Measurements from ENCODE around the gene SSBP2. TPM values are rescaled to one million over a fixed set of nuclear protein-coding genes. Genes with fewer than 3 reads are reported as not detected.
A peak's percentile ranks its signal among the peaks of the same experiment; 100 is the strongest.
"Not testable (repeated sequence)": the region's sequence is repeated elsewhere in the genome, so short reads cannot be mapped to it uniquely, and the experiment has no call there.

The SSBP2 gene
- total RNA-seq, 1 donor from 2014 or later, result 9.4 TPM

GRCh38 chr5:81679885-81680284, 71.0 kb downstream of the SSBP2 start:
- DNase-seq (ENCODE audit: extremely low read depth, low read depth, low spot score), result no peak

GRCh38 chr5:81675420-81675819, 75.5 kb downstream of the SSBP2 start:
- DNase-seq (ENCODE audit: extremely low read depth, low read depth, low spot score), result no peak

- DNase-seq (ENCODE audit: extremely low read depth, low read depth, low spot score), result no peak
These were observed 85.1 kb downstream of the SSBP2 start for GRCh38 chr5:81665795-81666194.

GRCh38 chr5:81660624-81661023, 90.3 kb downstream of the SSBP2 start:
- DNase-seq (ENCODE audit: extremely low read depth, low read depth, low spot score), result not testable (repeated sequence)

GRCh38 chr5:81657386-81657785, 93.5 kb downstream of the SSBP2 start:
- no peak for DNase-seq (ENCODE audit: extremely low read depth, low read depth, low spot score)

GRCh38 chr5:81656783-81657182, 94.1 kb downstream of the SSBP2 start:
- no peak for DNase-seq (ENCODE audit: extremely low read depth, low read depth, low spot score)

- DNase-seq (ENCODE audit: extremely low read depth, low read depth, low spot score), result no peak
These were observed 99.9 kb downstream of the SSBP2 start for GRCh38 chr5:81650987-81651386.

- no peak for DNase-seq (ENCODE audit: extremely low read depth, low read depth, low spot score)
These were observed 104.4 kb downstream of the SSBP2 start for GRCh38 chr5:81646469-81646995.

- no peak for DNase-seq (ENCODE audit: extremely low read depth, low read depth, low spot score)
These were observed 108.7 kb downstream of the SSBP2 start for GRCh38 chr5:81642210-81642609.

- DNase-seq (ENCODE audit: extremely low read depth, low read depth, low spot score), result no peak
These were observed 111.3 kb downstream of the SSBP2 start for GRCh38 chr5:81639556-81639955.

GRCh38 chr5:81638471-81638870, 112.4 kb downstream of the SSBP2 start:
- no peak for DNase-seq (ENCODE audit: extremely low read depth, low read depth, low spot score)

GRCh38 chr5:81633891-81634290, 117.0 kb downstream of the SSBP2 start:
- DNase-seq (ENCODE audit: extremely low read depth, low read depth, low spot score), result no peak

- DNase-seq (ENCODE audit: extremely low read depth, low read depth, low spot score), result no peak
These were observed 117.4 kb downstream of the SSBP2 start for GRCh38 chr5:81633471-81633870.

- no peak for DNase-seq (ENCODE audit: extremely low read depth, low read depth, low spot score)
These were observed 118.2 kb downstream of the SSBP2 start for GRCh38 chr5:81632679-81633078.

GRCh38 chr5:81631621-81632020, 119.3 kb downstream of the SSBP2 start:
- no peak for DNase-seq (ENCODE audit: extremely low read depth, low read depth, low spot score)

- no peak for DNase-seq (ENCODE audit: extremely low read depth, low read depth, low spot score)
These were observed 119.8 kb downstream of the SSBP2 start for GRCh38 chr5:81631124-81631523.

- no peak for DNase-seq (ENCODE audit: extremely low read depth, low read depth, low spot score)
These were observed 120.2 kb downstream of the SSBP2 start for GRCh38 chr5:81630684-81631083.

- no peak for DNase-seq (ENCODE audit: extremely low read depth, low read depth, low spot score)
These were observed 120.9 kb downstream of the SSBP2 start for GRCh38 chr5:81629986-81630385.

- not testable (repeated sequence) for DNase-seq (ENCODE audit: extremely low read depth, low read depth, low spot score)
These were observed 122.8 kb downstream of the SSBP2 start for GRCh38 chr5:81628061-81628460.

GRCh38 chr5:81626524-81626923, 124.4 kb downstream of the SSBP2 start:
- peak; percentile 58 for DNase-seq (ENCODE audit: extremely low read depth, low read depth, low spot score)

GRCh38 chr5:81609810-81610375, 141.0 kb downstream of the SSBP2 start:
- no peak for DNase-seq (ENCODE audit: extremely low read depth, low read depth, low spot score)

GRCh38 chr5:81608976-81609375, 141.9 kb downstream of the SSBP2 start:
- DNase-seq (ENCODE audit: extremely low read depth, low read depth, low spot score), result no peak

- DNase-seq (ENCODE audit: extremely low read depth, low read depth, low spot score), result no peak
These were observed 143.2 kb downstream of the SSBP2 start for GRCh38 chr5:81607693-81608092.

All from glomerular endothelial cell (primary cell).